ENCODE measurements around the gene MUC5AC.
"Not testable (repeated sequence)": the region's sequence is repeated elsewhere in the genome, so short reads cannot be mapped to it uniquely, and the experiment has no call there.

Gene MUC5AC

DNA sequence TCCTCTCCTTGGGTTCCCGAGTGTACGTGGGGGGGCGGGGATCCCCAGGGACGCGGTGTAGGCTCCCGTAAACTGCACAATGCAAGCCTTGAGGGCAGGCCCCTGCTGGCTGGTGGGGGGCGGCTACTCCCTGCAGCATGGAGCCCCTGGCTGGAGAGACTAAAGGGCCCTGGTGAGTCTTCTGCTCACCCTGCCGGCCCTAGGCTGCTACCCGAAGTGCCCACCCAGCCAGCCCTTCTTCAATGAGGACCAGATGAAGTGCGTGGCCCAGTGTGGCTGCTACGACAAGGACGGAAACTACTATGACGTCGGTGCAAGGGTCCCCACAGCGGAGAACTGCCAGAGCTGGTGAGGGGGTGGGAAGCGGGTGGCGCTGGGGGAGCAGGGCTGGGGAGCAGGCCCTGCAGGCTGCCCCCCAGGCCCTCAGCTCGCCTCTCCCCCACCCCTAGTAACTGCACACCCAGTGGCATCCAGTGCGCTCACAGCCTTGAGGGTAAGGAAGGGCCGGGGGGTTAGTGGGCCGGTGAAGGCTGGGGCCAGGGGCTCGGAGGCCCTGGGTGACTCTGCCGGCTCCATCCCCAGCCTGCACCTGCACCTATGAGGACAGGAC lies 81.9 kb downstream of the MUC5AC start:
- DNase-seq = no peak

DNA sequence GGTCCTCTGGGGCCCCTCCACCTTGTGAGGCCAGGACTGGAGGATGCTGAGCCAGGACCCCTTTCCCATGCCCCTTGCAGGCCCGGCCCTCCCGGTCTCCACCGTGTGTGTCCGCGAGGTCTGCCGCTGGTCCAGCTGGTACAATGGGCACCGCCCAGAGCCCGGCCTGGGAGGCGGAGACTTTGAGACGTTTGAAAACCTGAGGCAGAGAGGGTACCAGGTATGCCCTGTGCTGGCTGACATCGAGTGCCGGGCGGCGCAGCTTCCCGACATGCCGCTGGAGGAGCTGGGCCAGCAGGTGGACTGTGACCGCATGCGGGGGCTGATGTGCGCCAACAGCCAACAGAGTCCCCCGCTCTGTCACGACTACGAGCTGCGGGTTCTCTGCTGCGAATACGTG lies 83.0 kb downstream of the MUC5AC start:
- DNase-seq = no peak

DNA sequence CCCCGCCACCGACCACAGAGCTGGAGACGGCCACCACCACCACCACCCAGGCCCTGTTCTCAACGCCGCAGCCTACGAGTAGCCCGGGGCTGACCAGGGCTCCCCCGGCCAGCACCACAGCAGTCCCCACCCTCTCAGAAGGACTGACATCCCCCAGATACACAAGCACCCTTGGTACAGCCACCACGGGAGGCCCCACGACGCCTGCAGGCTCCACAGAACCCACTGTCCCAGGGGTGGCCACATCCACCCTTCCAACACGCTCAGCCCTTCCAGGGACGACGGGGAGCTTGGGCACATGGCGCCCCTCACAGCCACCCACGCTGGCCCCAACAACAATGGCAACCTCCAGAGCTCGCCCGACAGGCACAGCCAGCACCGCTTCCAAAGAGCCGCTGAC lies 84.0 kb downstream of the MUC5AC start:
- no peak for DNase-seq

DNA sequence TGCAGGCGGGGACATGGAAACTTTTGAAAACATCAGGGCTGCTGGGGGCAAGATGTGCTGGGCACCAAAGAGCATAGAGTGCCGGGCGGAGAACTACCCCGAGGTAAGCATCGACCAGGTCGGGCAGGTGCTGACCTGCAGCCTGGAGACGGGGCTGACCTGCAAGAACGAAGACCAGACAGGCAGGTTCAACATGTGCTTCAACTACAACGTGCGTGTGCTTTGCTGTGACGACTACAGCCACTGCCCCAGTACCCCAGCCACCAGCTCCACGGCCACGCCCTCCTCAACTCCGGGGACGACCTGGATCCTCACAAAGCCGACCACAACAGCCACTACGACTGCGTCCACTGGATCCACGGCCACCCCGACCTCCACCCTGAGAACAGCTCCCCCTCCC lies 84.5 kb downstream of the MUC5AC start:
- DNase-seq = no peak

DNA sequence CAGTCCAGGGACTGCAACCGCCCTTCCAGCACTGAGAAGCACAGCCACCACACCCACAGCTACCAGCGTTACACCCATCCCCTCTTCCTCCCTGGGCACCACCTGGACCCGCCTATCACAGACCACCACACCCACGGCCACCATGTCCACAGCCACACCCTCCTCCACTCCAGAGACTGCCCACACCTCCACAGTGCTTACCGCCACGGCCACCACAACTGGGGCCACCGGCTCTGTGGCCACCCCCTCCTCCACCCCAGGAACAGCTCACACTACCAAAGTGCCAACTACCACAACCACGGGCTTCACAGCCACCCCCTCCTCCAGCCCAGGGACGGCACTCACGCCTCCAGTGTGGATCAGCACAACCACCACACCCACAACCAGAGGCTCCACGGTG lies 85.0 kb downstream of the MUC5AC start:
- not testable (repeated sequence) for DNase-seq

DNA sequence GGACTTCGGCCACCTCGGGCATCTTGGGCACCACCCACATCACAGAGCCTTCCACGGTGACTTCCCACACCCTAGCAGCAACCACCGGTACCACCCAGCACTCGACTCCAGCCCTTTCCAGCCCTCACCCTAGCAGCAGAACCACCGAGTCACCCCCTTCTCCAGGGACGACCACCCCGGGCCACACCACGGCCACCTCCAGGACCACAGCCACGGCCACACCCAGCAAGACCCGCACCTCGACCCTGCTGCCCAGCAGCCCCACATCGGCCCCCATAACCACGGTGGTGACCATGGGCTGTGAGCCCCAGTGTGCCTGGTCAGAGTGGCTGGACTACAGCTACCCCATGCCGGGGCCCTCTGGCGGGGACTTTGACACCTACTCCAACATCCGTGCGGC lies 85.8 kb downstream of the MUC5AC start:
- DNase-seq = not testable (repeated sequence)

DNA sequence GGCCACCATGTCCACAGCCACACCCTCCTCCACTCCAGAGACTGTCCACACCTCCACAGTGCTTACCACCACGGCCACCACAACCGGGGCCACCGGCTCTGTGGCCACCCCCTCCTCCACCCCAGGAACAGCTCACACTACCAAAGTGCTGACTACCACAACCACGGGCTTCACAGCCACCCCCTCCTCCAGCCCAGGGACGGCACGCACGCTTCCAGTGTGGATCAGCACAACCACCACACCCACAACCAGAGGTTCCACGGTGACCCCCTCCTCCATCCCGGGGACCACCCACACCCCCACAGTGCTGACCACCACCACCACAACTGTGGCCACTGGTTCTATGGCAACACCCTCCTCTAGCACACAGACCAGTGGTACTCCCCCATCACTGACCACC lies 86.8 kb downstream of the MUC5AC start:
- DNase-seq = not testable (repeated sequence)

DNA sequence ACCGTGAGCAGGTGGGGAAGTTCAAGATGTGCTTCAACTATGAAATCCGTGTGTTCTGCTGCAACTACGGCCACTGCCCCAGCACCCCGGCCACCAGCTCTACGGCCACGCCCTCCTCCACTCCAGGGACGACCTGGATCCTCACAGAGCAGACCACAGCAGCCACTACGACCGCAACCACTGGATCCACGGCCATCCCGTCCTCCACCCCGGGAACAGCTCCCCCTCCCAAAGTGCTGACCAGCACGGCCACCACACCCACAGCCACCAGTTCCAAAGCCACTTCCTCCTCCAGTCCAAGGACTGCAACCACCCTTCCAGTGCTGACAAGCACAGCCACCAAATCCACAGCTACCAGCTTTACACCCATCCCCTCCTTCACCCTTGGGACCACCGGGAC lies 88.0 kb downstream of the MUC5AC start:
- not testable (repeated sequence) for DNase-seq

DNA sequence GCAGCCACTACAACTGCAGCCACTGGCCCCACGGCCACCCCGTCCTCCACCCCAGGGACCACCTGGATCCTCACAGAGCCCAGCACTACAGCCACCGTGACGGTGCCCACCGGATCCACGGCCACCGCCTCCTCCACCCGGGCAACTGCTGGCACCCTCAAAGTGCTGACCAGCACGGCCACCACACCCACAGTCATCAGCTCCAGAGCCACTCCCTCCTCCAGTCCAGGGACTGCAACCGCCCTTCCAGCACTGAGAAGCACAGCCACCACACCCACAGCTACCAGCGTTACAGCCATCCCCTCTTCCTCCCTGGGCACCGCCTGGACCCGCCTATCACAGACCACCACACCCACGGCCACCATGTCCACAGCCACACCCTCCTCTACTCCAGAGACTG lies 88.5 kb downstream of the MUC5AC start:
- not testable (repeated sequence) for DNase-seq

DNA sequence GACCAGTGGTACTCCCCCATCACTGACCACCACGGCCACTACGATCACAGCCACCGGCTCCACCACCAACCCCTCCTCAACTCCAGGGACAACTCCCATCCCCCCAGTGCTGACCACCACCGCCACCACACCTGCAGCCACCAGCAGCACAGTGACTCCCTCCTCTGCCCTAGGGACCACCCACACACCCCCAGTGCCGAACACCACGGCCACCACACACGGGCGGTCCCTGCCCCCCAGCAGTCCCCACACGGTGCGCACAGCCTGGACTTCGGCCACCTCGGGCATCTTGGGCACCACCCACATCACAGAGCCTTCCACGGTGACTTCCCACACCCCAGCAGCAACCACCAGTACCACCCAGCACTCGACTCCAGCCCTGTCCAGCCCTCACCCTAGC lies 89.3 kb downstream of the MUC5AC start:
- DNase-seq = not testable (repeated sequence)

DNA sequence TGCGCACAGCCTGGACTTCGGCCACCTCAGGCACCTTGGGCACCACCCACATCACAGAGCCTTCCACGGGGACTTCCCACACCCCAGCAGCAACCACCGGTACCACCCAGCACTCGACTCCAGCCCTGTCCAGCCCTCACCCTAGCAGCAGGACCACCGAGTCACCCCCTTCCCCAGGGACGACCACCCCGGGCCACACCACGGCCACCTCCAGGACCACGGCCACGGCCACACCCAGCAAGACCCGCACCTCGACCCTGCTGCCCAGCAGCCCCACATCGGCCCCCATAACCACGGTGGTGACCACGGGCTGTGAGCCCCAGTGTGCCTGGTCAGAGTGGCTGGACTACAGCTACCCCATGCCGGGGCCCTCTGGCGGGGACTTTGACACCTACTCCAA lies 91.2 kb downstream of the MUC5AC start:
- not testable (repeated sequence) for DNase-seq

DNA sequence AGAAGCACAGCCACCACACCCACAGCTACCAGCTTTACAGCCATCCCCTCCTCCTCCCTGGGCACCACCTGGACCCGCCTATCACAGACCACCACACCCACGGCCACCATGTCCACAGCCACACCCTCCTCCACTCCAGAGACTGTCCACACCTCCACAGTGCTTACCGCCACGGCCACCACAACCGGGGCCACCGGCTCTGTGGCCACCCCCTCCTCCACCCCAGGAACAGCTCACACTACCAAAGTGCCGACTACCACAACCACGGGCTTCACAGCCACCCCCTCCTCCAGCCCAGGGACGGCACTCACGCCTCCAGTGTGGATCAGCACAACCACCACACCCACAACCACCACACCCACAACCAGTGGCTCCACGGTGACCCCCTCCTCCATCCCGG lies 92.7 kb downstream of the MUC5AC start:
- DNase-seq = not testable (repeated sequence)
